Glomerular endothelial cell (primary cell): Measurements from ENCODE around the gene EXOG. TPM values are rescaled to one million over a fixed set of nuclear protein-coding genes. Genes with fewer than 3 reads are reported as not detected.

Experiments
- DNase-seq: peaks from one replicate; pipeline ENCODE4 v3.0.0-alpha.2; 2011; ENCODE audit warnings: low read depth, low spot score; ENCODE audit errors: extremely low read depth
- total RNA-seq: library from RNA; depleted of rRNA; stranded (reverse); fragments of >200 nt; gene quantifications from 2 replicates; pipeline ENCODE4 v1.2.3, GENCODE V29; 2015

The EXOG gene
- total RNA-seq, 1 donor from 2014 or later = 12.8 TPM

GRCh38 chr3:38472342-38472741 lies 23.8 kb upstream of the EXOG start:
- no peak for DNase-seq

DNA sequence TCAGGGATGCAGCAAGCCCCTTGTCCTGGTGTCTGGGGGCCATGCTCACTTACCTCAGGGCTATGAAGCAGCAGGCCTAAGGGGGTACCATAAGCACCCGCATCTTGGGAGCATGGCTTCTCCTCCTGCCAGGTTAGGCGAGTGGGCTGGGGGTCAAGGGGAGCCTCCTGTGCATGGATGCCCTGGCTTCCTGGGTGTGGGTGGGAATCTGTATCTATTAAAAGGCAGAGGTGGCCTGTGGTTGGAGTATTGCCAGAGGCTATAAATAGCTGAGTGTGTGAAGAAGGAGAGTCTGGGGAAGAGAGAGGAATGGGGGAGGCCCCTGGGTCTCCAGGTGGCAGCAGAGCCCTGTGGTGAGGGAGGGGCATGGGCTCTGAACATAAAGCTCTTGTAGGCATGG lies 22.9 kb upstream of the EXOG start:
- no peak for DNase-seq

DNA sequence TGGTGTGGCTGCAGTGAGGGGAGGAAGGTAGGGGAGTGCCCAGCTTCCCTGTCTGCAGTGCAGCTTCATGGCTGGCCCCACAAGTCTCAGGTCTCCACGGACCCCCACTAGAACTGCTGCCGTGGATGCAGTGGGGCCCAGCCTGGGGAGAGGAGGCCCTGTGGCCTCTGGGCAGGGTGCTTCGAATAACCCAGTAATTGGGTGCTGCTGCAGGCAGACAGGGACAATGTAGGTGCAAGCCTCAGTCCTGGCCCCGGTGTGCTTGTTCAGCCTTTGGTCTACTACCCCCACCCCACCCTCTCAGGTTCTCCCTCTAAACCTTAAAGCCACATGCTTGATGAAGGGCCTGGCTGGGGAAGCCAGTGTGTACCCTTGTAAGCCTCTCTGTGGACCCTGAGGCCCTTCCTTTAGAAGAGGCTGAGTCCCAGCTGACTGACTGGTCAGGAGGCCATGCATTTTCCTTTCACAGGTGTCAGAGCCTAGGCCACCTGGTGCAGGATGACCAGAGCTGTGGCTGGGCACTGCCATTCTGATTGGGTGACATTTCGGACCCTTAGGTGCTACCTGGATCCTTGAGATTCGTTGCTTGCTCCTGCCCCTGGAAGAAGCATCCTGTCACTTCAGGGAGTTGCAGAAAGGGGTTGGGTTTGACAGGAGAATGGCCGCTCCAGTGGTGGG lies 21.1 kb upstream of the EXOG start:
- DNase-seq = no peak

DNA sequence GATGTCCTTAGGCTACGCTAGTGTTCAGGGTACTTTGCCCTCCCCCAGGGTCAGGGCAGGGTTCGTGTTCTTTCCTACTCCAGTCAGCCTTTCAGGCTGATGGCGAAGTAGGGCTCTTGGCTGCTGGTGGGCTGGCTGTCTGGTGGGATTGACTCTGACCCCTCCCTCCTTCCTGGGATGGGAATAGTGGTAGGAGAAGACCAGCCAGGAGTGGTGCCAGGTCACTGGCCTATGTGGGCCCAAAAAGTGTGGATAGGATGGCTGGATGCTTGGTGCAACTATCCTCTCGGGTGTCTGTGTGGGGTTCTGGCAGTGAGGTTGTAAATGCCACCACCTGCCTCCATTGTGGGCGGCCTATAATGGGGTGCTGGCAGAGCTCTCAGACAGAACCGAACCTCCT lies 20.4 kb upstream of the EXOG start:
- DNase-seq = no peak

DNA sequence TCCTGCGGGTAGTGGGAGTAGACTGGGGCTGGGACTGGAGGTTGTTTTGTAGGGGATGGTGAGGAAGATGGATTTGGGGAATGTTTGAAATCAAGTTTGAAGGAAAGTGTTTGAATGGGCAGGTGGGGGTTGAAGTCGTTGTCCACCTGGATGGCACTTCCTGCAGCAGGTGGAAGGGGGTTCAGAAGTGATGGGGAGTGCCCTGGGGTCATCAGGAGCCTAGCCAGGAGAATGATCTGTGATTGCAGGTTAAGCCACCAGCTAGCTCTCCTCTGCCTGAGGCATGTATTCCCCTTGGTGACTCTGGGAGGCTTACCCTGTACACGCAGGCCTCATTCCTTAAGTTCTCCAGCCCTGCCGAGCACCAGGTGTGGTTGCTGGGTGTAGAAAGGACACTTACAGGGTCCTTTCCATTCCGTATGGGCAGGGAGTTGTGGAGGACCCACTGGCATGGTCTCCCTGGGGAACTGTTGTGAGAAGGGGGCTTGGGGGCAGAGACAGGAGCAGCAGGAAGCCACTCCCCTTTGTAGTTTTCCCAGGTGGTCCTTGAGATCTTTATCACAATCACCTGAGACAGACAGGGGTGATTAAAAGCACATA lies 19.9 kb upstream of the EXOG start:
- DNase-seq = no peak

- DNase-seq = no peak
Measured at GRCh38 chr3:38477057-38477820, 18.9 kb upstream of the EXOG start.

- no peak for DNase-seq
Measured at GRCh38 chr3:38477839-38478450, 18.2 kb upstream of the EXOG start.

DNA sequence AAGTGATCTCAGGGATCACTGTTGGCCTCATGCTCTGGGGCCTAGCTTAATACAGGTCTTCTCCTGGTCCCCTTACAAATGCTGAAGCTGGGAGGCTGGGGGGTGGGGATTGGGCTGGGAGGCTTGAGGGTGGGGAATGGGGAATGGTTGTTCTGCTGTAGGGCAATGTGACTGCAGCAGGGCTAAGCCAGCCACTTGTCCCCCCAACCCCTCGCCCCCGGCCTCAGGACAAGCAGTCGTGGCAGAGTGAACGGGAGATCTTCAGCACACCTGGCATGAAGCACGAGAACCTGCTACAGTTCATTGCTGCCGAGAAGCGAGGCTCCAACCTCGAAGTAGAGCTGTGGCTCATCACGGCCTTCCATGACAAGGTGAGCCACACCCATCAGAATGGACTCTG lies 17.2 kb upstream of the EXOG start:
- DNase-seq = no peak

- peak; percentile 37 for DNase-seq
Measured at GRCh38 chr3:38479431-38480092, 16.6 kb upstream of the EXOG start.

DNA sequence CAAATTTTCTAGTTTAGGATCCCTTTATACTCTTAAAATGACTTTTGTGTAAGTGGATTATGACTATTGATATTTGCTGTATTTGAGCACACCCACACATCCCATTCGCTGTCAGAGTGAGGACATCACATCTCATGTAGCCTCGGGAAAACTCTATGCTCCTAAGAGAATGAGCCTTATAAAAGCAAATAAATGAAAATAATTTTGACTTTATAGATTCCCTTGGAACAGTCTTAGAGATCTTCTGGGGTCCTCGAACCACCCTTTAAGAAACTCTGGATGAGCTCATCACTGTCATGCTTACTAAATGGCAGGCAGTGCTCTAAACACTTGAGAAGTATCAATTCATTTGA lies 16.1 kb upstream of the EXOG start:
- DNase-seq = no peak

- no peak for DNase-seq
Measured at GRCh38 chr3:38480930-38481329, 15.2 kb upstream of the EXOG start.

- no peak for DNase-seq
Measured at GRCh38 chr3:38482951-38483350, 13.2 kb upstream of the EXOG start.

- DNase-seq = no peak
Measured at GRCh38 chr3:38487323-38487722, 8.8 kb upstream of the EXOG start.

DNA sequence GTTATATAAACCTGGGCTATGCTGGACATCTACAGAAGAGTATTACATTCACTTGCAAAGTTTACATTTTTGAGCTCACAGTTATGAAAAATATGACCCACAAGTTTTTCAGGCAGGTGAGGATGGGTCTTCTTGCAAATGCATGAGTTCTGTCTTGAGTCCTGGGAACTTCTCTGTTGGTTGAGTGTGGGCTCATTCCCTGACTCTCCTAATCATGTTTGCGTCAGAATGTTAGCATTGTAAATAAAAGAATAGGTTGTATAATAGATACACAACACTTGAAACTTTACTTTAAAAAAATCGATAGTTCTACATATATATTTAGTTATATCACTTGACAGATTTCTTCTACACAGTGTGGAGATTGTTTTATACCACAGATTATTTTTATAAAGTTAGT lies 7.2 kb upstream of the EXOG start:
- DNase-seq = no peak

DNA sequence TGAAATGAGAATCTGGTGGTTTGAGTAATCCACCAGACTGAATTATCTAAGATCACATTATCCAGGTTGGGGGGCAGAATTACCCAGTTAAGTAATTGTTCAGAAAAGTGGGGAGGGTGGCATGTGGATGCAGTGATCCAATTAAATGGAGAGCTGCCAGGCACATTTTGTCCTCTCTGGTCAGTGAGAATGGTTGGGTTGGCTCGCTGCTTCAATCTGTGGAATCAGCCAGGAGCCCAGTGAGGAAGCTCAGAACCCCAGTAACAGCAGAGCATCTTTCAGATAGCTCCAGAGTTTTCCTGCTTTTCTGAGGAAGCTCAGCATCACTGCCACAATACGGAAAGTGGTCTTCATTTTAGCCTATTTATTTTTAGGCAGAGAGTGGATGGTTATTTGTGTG lies 6.4 kb upstream of the EXOG start:
- no peak for DNase-seq

GRCh38 chr3:38490281-38491030 lies 5.7 kb upstream of the EXOG start:
- DNase-seq = no peak

GRCh38 chr3:38491215-38491614 lies 4.9 kb upstream of the EXOG start:
- DNase-seq = no peak

GRCh38 chr3:38493031-38493430 lies 3.1 kb upstream of the EXOG start:
- peak; percentile 20 for DNase-seq

GRCh38 chr3:38497031-38497430 lies 891 bp downstream of the EXOG start:
- DNase-seq = no peak

- DNase-seq = no peak
Measured at GRCh38 chr3:38500688-38501417, 4.7 kb downstream of the EXOG start.
